Measurements from ENCODE around the gene TOX2. TPM values are rescaled to one million over a fixed set of nuclear protein-coding genes. Genes with fewer than 3 reads are reported as not detected.

The TOX2 gene
- total RNA-seq, 4 donors from 2014 or later, result 0.40 to 3.0 (median 1.6) TPM

DNA sequence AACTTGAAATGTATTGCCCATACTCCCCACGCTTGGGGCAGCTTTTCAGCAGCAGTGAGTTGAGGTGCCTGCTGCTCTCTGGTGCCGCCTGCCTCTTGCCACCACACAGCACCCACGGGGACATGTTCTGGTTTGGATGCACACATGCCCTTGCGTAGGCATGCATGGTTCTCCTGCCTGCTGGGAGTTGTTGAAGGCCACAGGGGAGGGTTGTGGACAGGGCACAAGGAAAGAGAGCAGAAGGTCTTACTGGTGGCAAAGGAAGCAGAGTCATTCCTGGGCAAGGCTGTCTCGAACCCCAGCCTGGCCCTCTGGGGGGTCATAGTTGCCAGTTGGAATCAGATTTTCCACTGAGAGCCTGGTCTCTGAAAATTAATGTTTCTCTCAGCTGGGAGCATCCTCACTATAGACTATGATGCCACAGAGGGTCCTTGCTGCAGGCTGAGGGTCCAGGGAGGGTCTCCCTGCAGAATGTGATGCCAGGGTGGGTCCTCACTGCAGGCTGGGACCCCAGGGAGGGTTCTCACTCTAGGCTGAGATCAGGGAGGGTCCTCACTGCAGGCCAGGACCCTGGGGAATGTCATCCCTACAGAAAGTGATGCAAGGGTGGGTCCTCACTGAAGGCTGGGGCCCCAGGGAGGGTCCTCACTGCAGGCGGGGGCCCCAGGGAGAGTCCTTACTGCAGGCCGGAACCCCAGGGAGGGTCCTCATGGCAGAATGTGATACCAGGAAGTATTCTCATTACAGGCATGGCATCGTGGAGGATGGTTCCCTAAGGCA is 59.2 kb downstream of the TOX2 start:
- Histone ChIP-seq H3K36me3 (no peaks in the 10 kb centered on the region), H3K27me3 (peaks cover 18% of the 10 kb centered on the region), H3K4me1 (peaks cover 4% of the 10 kb centered on the region), H3K4me3 (no peak overlapping the region), H3K27ac (no peak overlapping the region), H3K9me3 (no peaks in the 10 kb centered on the region)
- TF ChIP-seq EP300 (IDR thresholded peaks at IDR 0.05), result no peak
- TF ChIP-seq POLR2A (IDR thresholded peaks at IDR 0.05), result no peak
- TF ChIP-seq, protein P1, sequence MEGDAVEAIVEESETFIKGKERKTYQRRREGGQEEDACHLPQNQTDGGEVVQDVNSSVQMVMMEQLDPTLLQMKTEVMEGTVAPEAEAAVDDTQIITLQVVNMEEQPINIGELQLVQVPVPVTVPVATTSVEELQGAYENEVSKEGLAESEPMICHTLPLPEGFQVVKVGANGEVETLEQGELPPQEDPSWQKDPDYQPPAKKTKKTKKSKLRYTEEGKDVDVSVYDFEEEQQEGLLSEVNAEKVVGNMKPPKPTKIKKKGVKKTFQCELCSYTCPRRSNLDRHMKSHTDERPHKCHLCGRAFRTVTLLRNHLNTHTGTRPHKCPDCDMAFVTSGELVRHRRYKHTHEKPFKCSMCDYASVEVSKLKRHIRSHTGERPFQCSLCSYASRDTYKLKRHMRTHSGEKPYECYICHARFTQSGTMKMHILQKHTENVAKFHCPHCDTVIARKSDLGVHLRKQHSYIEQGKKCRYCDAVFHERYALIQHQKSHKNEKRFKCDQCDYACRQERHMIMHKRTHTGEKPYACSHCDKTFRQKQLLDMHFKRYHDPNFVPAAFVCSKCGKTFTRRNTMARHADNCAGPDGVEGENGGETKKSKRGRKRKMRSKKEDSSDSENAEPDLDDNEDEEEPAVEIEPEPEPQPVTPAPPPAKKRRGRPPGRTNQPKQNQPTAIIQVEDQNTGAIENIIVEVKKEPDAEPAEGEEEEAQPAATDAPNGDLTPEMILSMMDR (IDR thresholded peaks at IDR 0.05), result no peak
- no peak for TF ChIP-seq POLR2AphosphoS5 (IDR thresholded peaks at IDR 0.05)
- peak; percentile 34 to 62 for DNase-seq (ENCODE audit: low spot score in 2 of 2)
- 79% methylated on average over 8 of the region's 8 CpGs for WGBS

DNA sequence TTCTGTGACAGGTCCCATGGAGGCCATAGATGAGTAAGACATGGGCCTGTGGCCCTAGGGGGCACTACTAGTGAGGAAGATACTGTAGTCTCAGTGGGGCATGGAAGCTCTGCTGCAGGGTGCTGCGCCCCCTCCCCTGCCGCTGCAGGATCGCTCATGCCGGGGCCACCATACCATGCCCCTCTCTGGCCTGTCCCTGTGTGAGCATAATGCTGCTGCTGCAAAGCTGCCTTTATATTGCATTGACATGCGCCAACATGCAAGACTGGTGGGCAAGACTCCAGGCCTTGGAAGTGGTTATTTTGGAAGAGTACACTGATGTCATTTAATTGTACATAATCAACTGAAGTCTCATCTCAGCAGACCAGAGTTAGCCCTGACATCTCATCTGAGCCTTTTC is 60.0 kb downstream of the TOX2 start:
- Histone ChIP-seq H3K36me3 (no peaks in the 10 kb centered on the region), H3K27me3 (peaks cover 18% of the 10 kb centered on the region), H3K27ac (no peak overlapping the region), H3K4me1 (peaks cover 4% of the 10 kb centered on the region), H3K9me3 (no peaks in the 10 kb centered on the region), H3K4me3 (no peak overlapping the region)
- no peak for TF ChIP-seq POLR2A (IDR thresholded peaks at IDR 0.05)
- TF ChIP-seq POLR2AphosphoS5 (IDR thresholded peaks at IDR 0.05), result no peak
- TF ChIP-seq, protein P1 (IDR thresholded peaks at IDR 0.05), result no peak
- no peak for TF ChIP-seq EP300 (IDR thresholded peaks at IDR 0.05)
- peak; percentile 24 to 57 for DNase-seq (ENCODE audit: low spot score in 2 of 2)
- 73% methylated on average over 5 of the region's 5 CpGs for WGBS

DNA sequence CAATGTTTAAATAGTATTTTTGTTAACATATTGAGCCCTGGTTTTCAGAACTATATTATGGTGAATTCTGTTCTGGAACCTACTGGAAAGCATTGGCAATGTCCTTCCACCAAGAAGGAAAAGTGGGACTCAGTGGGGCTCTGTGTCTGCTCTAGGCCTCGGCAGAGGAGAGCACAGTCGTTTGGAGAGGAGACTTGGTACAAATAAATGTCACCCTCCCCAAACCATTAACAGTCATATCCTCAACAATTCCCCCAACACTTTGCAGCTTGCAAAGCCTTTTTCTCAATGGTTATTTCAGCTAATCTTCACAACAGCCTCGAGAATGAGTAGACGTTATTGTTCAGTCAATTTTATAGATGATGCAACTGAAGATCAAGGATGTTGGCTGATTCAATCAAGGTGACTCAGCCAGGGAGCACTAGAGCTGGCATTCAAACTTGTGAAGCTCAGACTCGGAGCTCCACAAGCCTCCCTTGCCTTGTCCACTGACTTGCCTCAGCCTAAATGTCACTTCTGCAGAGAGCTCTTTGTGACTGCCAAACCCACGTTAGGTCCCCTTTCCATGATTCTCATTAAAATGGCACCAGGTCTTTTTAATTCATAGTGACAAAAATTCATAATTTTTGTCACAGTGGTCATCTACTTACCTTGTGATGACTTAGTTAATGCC is 60.6 kb downstream of the TOX2 start:
- DNase-seq (ENCODE audit: low spot score in 2 of 2), result peak; percentile 4 to 15
- 69% methylated on average over 6 of the region's 6 CpGs for WGBS
- Histone ChIP-seq H3K4me1 (peaks cover 4% of the 10 kb centered on the region), H3K36me3 (no peaks in the 10 kb centered on the region), H3K4me3 (no peak overlapping the region), H3K27me3 (peaks cover 18% of the 10 kb centered on the region), H3K9me3 (no peaks in the 10 kb centered on the region), H3K27ac (no peak overlapping the region)
- TF ChIP-seq, protein P1 (IDR thresholded peaks at IDR 0.05), result no peak

DNA sequence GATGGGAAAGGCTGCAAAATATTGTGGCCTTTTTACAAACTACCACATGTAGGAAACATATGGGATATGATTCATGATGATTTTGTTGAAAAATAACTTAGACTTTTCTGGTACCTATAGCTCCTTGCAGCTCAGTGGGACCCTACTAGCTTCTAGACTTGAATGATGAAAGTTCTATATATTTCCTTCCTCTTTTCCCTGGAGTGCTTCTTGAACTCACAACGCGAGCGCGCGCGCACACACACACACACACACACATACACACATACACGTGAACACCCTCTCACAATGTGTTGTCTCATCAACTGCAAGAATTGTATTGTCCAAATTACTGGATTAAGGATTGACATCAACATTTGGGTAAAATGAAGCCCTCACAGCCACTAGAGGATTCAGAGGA is 61.9 kb downstream of the TOX2 start:
- DNase-seq (ENCODE audit: low spot score in 2 of 2), result peak; percentile 3 to 9
- peaks cover 4% of the 10 kb centered on the region for H3K4me1 ChIP-seq
- H3K9me3 ChIP-seq, result no peaks in the 10 kb centered on the region
- H3K36me3 ChIP-seq, result no peaks in the 10 kb centered on the region
- 89% methylated on average over 7 of the region's 7 CpGs for WGBS
- no peak overlapping the region for H3K27ac ChIP-seq
- no peak overlapping the region for H3K4me3 ChIP-seq
- TF ChIP-seq EP300 (IDR thresholded peaks at IDR 0.05) (no peak), POLR2AphosphoS5 (IDR thresholded peaks at IDR 0.05) (no peak)
- H3K27me3 ChIP-seq, result peaks cover 18% of the 10 kb centered on the region

DNA sequence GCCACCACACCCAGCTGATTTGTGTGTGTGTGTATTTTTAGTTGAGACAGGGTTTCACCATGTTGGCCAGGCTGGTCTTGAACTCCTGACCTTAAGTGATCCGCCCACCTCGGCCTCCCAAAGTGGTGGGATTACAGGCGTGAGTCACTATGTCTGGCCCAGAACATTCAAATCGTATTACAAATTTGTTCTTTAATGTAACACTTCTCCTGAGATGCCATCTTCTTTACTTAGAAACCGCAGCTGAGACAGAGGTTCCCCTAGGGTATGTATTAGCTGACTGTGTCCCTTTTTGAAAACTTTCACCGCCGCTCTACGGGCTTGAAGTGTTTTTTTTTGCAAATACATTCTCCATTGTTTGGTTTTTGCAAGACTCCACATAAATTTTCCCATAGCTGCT is 62.6 kb downstream of the TOX2 start:
- no peaks in the 10 kb centered on the region for H3K36me3 ChIP-seq
- H3K27me3 ChIP-seq, result peaks cover 18% of the 10 kb centered on the region
- H3K27ac ChIP-seq, result no peak overlapping the region
- DNase-seq (ENCODE audit: low spot score in 2 of 2), result peak; percentile 6 to 20
- no peaks in the 10 kb centered on the region for H3K9me3 ChIP-seq
- H3K4me3 ChIP-seq, result no peak overlapping the region
- TF ChIP-seq POLR2A (IDR thresholded peaks at IDR 0.05), result no peak
- TF ChIP-seq EP300 (IDR thresholded peaks at IDR 0.05), result no peak
- WGBS, result 85% methylated on average over 8 of the region's 8 CpGs
- H3K4me1 ChIP-seq, result peaks cover 4% of the 10 kb centered on the region

DNA sequence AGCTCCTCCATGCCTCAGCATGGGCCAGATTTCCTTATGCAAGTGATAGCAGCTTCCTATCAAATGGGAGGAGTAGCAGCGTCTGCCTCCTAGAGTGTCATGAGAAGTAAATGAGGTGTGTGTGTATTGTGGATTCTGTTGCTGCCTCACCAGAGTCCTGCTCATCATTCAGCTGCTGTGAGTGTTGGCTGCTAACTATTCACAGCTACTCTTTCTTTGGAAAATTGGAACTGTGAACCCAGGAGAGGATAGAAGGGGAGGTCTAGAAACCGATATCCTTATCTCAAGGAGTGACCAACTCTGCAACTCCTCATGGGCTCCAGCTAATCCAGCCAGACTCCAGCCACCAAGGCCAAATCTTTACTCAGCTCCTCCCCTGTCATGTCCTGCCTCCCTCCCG is 63.3 kb downstream of the TOX2 start:
- WGBS, result 76% methylated on average over 3 of the region's 3 CpGs
- no peak overlapping the region for H3K27ac ChIP-seq
- peak; percentile 4 to 16 for DNase-seq (ENCODE audit: low spot score in 2 of 2)

More for the DNA sequence above, 63.3 kb downstream of the TOX2 start:
- Histone ChIP-seq H3K27me3 (peaks cover 15% of the 10 kb centered on the region), H3K9me3 (no peaks in the 10 kb centered on the region), H3K36me3 (no peaks in the 10 kb centered on the region), H3K4me3 (no peak overlapping the region), H3K4me1 (peaks cover 4% of the 10 kb centered on the region)
- TF ChIP-seq EP300 (IDR thresholded peaks at IDR 0.05), result no peak
- TF ChIP-seq, protein P1 (IDR thresholded peaks at IDR 0.05), result no peak
- TF ChIP-seq POLR2AphosphoS5 (IDR thresholded peaks at IDR 0.05), result no peak
- TF ChIP-seq POLR2A (IDR thresholded peaks at IDR 0.05), result no peak
